ENCODE data around the gene DCHS2. TPM values are rescaled to one million over a fixed set of nuclear protein-coding genes. Genes with fewer than 3 reads are reported as not detected.

DCHS2 gene
- total RNA-seq, 1 donor from 2014 or later = 4.1 TPM

GRCh38 chr4:154490583-154491340, 837 bp downstream of the DCHS2 start:
- peaks cover 50% of the 10 kb centered on the region for H3K27me3 Mint-ChIP-seq (ENCODE audit: low read depth)
- DNase-seq (ENCODE audit: low spot score in 2 of 2, unreplicated experiment in 2 of 2) = peak in 1 of 2 experiments; percentile 51

GRCh38 chr4:154490234-154490582, 1.4 kb downstream of the DCHS2 start:
- Mint-ChIP-seq H3K27me3 (ENCODE audit: low read depth) (peaks cover 46% of the 10 kb centered on the region), H3K4me1 (peaks cover 11% of the 10 kb centered on the region), H3K9me3 (no peaks in the 10 kb centered on the region), H3K4me3 (peak overlapping the region; percentile 78), H3K27ac (no peak overlapping the region), H3K36me3 (no peaks in the 10 kb centered on the region)
- TF ChIP-seq CTCF (IDR thresholded peaks at IDR 0.05; ENCODE audit: unreplicated experiment) = no peak
- DNase-seq (ENCODE audit: low spot score in 2 of 2, unreplicated experiment in 2 of 2) = no peak

More at GRCh38 chr4:154490583-154491340, 837 bp downstream of the DCHS2 start:
- peaks cover 11% of the 10 kb centered on the region for H3K4me1 Mint-ChIP-seq
- peak overlapping the region; percentile 45 for H3K27ac Mint-ChIP-seq
- H3K36me3 Mint-ChIP-seq = no peaks in the 10 kb centered on the region
- TF ChIP-seq CTCF (IDR thresholded peaks at IDR 0.05; ENCODE audit: unreplicated experiment) = no peak
- no peaks in the 10 kb centered on the region for H3K9me3 Mint-ChIP-seq
- H3K4me3 Mint-ChIP-seq = peak overlapping the region; percentile 78

- no peak overlapping the region for H3K27ac Mint-ChIP-seq
- no peak overlapping the region for H3K4me3 Mint-ChIP-seq
- H3K9me3 Mint-ChIP-seq = no peaks in the 10 kb centered on the region
- no peaks in the 10 kb centered on the region for H3K36me3 Mint-ChIP-seq
- peaks cover 11% of the 10 kb centered on the region for H3K4me1 Mint-ChIP-seq
- H3K27me3 Mint-ChIP-seq (ENCODE audit: low read depth) = peaks cover 41% of the 10 kb centered on the region
- no peak for TF ChIP-seq CTCF (IDR thresholded peaks at IDR 0.05; ENCODE audit: unreplicated experiment)
- DNase-seq (ENCODE audit: low spot score in 2 of 2, unreplicated experiment in 2 of 2) = no peak
Measured at GRCh38 chr4:154489558-154490233, 1.9 kb downstream of the DCHS2 start.

GRCh38 chr4:154487145-154487544, 4.5 kb downstream of the DCHS2 start:
- Mint-ChIP-seq H3K9me3 (no peaks in the 10 kb centered on the region), H3K4me1 (peaks cover 11% of the 10 kb centered on the region), H3K27ac (no peak overlapping the region), H3K4me3 (no peak overlapping the region), H3K27me3 (ENCODE audit: low read depth) (peaks cover 18% of the 10 kb centered on the region), H3K36me3 (no peaks in the 10 kb centered on the region)
- DNase-seq (ENCODE audit: low spot score in 2 of 2, unreplicated experiment in 2 of 2) = no peak
- no peak for TF ChIP-seq CTCF (IDR thresholded peaks at IDR 0.05; ENCODE audit: unreplicated experiment)

- Mint-ChIP-seq H3K9me3 (no peaks in the 10 kb centered on the region), H3K4me3 (no peak overlapping the region), H3K27ac (no peak overlapping the region), H3K4me1 (peaks cover under 1% of the 10 kb centered on the region), H3K27me3 (ENCODE audit: low read depth) (no peaks in the 10 kb centered on the region), H3K36me3 (no peaks in the 10 kb centered on the region)
- no peak for TF ChIP-seq CTCF (IDR thresholded peaks at IDR 0.05; ENCODE audit: unreplicated experiment)
- no peak for DNase-seq (ENCODE audit: low spot score in 2 of 2, unreplicated experiment in 2 of 2)
Measured at GRCh38 chr4:154485127-154485773, 6.3 kb downstream of the DCHS2 start.

All from mesothelial cell of epicardium (in vitro differentiated cells).